NCI-H2171 treated with DMSO at 0.1 percent for 48 hours (cell line): ENCODE results near the gene RPLP1.
"Not testable (repeated sequence)": the region's sequence is repeated elsewhere in the genome, so short reads cannot be mapped to it uniquely, and the experiment has no call there.

ENCODE experiments used
- DNase-seq: peaks from one replicate; lab custom pipeline; 2025; lab: John Stamatoyannopoulos, UW

RPLP1 gene

DNA sequence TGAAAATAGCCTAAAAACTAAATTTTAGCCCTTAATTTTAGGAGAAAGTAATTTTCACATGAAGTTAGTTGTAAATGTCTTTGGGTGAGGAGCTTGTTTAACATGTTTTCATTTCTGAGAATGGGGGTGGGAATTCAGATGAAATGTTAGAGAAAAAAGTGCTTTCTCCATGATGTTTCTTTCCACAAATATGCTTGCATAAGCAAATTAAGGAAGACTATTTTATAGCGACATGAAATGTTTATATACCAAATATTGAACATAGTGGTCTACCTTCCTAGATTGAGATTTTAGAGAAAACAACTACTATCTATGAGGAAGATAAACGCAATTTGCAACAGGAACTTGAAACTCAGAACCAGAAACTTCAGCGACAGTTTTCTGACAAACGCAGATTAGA is 13.0 kb upstream of the RPLP1 start:
- DNase-seq: no peak

DNA sequence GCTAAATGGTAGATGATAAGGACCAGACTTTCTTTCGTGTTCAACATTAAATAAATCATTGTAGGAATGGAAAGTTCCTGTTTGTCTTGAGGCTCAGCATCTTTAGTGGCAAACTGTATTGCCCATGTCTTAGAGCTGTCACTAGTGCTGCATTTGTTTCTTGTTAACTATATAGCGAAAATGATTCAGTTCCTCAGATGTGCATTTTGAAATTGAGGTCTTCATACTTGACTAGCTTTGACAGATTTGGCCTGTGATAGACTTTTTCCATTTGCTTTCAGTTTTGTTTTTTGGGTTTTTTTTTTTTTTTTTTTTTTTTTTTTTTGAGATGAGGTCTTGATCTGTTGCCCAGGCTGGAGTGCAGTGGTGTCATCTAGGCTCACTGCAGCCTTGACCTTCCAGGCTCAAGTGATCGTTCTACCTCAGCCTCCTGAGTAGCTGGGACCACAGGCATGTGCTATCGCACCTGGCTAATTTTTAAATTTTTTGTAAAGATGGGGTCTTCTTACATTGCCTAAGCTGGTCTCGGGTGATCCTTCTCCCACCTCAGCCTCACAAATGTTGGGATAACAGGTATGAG is 9.5 kb upstream of the RPLP1 start:
- DNase-seq: no peak

DNA sequence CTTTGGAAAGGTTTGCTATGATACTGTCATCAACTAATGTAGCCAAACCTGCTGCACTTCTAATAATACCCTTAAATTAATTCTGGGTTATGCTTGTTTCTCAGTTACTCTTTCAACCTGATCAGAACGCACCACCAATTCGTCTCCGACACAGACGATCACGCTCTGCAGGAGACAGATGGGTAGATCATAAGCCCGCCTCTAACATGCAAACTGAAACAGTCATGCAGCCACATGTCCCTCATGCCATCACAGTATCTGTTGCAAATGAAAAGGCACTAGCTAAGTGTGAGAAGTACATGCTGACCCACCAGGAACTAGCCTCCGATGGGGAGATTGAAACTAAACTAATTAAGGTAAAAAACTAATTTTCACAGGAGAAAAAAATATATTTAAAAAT is 7.9 kb upstream of the RPLP1 start:
- DNase-seq: no peak

DNA sequence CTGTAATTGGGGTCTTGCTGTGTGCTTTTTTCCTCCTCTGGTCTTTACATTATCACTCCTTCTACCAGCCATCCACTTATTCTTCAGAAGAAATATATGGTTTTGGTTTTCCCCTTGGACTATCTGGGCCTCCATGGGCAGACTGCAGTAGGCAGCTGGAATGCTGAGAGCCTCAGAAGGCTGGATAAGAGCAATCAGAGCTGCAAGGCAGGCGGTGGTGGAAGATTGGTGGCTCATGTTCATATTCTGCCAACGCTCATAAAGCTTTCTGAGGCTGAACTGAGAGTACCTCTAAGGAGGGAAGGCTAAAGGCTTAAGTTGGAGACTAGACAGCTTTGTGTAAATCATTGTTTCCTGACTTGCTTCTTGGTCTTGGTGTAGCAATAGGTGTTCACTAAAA is 5.7 kb upstream of the RPLP1 start:
- DNase-seq: no peak

DNA sequence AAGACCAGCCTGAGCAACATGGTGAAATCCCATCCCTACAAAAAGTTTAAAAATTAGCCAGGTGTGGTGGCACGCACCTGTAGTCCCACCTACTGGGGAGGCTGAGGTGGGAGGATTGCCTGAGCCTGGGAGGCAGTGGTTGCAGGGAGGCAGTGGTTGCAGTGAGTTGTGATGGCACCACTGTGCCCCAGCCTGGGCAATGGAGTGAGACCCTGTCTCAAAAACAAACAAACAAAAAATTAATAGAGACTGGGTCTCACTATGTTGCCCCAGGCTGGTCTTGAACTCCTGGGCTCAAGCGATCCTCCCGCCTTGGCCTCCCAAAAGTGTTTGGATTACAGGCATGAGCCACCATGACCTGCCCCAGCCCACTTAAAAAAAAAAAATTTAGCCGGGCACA is 2.4 kb upstream of the RPLP1 start:
- DNase-seq: not testable (repeated sequence)

DNA sequence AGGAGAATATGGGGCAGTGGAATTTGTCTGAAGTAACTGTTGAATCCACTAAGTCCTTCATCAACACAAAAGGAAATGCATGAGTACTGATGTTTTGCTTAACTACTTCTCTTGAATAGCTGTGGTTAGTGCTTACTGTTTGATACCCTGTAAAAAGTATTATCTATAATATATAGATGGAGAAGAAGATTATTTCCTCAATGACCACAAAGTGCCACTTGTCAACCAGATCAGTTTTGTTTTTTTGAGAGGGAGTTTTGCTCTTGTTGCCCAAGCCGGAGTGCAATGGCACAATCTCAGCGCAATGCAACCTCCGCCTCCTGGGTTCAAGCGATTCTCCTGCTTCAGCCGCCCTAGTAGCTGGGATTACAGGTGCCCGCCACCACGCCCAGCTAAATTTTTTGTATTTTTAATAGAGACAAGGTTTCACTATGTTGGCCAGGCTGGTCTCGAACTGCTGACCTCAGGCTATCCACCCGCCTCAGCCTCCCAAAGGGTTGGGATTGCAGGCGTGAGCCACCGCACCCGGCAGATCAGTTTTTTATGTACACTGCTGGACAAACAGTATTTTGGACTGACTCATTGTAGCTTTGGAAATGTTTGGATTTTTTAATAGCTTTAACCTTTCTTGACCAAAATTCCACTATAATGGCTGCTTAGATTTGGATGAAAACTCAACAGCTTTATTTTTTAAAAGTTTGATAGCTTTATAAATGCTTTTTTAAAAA is 1.5 kb upstream of the RPLP1 start:
- DNase-seq: no peak

DNA sequence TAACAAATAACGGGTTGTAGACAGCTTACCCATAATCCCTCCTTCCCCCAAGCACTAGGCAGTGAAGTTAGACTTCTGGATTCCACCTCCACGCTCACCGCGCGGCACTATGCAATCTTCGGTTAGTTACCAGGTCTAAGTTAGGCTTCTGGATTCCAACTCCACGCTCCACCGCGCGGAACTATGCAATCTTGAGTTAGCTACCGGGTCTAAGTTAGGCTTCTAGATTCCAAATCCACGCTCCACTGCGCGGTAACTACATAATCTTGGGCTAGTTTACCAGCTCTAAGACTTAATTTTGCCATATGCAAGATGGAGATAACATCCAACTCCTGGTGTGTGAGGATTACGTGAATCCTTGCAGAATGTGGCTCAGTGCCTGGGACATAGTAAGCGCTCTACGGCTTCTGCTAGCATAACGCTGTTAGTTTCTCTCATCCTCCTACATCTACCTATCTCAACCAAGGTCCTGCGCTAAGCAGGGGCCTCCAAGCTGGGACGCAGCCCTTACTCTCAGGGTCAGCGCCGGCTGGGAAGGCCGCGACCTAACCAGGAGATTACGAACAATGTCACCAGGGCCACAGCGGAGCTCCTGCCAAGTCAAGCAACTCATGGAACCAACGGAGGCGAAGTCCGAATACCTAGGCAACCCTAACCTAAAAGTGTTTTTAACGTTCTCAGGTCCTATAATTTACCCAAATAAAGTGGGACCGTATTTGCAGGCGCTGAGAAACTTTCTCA is 497 bp upstream of the RPLP1 start:
- no peak for DNase-seq

DNA sequence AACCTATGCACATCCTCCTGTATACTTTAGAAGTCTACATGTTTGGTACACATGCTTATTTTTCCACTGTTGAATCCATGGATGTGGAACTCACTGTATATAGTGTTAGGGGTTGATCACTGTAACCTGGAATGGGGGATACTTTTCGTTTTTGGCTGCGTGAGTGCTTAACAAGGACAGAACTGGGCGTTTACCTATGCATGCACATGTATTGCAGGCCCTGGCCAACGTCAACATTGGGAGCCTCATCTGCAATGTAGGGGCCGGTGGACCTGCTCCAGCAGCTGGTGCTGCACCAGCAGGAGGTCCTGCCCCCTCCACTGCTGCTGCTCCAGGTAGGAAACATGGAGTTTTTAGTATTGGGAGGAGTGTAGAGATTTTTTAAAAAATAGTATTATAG is 2.3 kb downstream of the RPLP1 start:
- DNase-seq: no peak

DNA sequence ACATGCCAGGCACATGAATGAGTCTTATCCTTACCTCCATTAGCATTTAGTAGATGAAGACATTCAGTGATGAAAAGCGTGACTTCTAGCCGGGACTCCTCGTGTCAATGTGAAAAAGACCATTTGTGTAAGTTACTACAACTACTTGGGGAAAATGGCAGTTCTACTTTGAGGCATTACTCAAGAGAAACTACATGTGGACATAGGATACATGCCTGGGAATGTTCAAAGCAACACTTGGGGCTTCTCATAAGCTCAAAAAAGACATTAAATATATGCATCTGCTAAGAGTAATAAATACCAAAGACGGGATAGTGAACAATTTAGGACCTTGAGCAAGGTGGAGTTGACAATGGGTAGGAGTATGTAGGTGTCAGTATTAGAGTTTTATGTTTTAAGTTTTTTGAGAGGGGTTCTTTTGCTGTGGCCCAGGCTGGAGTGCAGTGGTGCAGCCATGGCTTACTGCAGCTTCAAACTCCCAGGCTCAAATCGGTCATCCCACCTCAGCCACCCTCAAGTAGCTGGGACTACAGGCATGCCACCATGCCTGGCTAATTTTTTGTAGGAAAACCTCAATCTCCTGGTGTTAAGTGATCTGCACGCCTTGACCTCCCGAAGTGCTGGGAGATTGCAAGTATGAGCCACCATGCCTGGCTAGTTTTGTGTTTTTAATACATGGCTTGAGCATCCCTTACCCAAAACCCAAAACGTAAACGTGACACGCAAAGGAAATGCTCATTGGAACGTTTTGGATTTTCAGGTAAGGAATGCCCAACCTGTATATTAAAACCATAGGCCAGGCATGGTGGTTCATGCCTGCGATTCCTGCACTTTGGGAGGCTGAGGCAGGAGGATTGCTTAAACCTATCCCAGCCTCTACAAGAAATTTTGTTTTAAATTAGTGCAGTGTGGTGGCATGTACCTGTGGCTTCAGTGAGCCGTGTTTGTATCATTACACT is 3.9 kb downstream of the RPLP1 start:
- DNase-seq: no peak

DNA sequence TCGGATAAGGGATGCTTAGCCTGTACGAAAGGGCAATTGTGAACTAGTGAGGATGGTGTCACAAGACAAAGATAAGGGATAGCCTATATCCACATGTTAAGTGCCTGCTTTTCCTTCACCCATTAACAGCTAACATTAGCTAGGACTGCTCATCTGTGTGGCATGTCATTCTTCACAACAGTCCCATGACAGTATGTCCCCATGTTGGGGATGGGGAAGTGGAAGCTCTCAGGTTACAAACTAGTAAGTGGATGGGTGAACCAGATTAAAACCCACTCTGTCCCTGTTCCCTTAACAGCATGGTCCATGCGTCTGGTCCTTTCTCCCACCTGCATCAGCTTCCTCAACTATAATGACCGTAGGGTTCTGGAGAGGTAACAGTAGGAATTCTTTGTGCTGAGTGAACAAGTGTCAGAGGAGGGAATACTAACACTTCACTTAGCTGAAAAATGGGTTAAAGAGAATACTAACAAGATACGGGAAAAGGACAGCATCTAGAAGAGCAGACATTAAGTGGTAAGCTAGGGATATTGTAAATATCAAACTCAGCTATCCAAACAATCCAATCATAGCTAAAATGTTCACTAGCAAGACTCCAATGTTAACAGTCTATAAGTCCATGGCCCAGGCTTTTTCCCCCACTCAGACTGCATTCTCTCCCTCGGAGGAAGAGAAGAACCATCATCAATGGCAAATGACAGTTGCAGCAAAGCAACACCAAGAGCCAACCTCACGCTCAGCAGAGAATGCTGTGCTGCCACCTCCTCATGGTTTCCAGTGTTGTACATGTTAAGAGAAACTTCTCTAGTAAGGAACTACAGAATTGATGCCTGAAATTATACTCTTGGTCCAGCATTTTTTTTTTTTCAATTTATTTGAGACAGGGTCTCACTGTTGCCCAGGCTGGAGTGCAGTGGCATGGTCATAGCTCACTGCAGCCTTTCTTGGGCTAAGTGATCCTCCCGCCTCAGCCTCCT is 5.0 kb downstream of the RPLP1 start:
- no peak for DNase-seq

DNA sequence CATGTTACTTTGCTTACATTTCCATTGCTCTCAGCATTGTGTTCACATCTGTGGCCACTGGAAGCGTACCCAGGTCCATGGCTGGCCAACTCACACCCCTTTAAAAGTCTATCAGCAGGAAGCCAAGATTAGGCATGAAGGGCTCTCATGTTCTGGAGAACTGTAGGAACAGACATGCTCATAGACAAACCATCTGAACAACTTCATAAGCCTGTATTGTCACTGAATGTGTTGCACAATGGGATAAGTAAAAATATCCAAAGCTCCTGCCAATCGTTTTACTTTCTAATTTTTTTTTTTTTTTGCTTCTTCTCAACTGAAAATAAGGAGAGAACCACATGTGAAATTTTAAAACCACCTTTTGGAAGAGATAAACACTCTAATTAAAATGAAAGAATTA is 6.4 kb downstream of the RPLP1 start:
- no peak for DNase-seq

DNA sequence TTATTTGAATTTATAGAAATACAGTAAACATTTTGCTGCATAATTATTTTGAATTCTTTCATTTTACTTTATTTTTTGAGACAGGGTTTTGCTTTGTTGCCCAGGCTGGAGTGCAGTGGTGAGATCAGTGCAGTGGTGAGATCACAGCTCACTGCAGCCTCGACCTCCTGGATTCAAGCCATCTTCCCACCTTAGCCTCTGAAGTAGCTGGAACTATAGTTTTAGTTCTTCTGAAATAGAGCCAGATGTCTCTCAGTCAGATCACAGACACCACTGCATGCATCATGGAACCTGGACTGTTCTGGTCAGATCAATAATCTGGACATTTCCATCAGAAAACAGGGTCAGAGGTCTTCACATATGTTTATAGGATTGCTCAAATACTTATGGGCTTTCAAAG is 7.9 kb downstream of the RPLP1 start:
- DNase-seq: no peak

DNA sequence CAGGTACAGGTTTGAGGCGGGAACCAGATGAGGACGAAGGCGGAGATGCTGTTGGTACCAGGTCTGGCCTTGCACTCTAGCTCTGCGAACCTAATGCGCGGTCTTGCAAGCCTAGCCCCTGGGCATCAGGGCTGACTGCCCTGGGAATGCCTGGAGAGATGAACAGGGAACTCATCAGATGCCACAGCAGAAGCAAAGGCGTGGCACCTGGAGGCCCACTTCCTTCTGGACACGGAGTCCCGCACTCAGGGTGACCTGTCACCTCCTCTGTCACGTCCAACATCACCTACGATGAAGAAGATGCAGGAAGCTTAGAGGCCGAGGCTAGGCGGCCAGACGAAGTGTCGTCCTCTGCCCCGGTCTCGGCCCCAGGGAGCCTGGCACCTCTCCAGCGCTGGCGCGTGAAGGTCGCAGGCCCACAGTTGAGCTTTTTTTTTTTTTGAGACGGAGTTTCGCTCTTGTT is 9.4 kb downstream of the RPLP1 start:
- DNase-seq: no peak

DNA sequence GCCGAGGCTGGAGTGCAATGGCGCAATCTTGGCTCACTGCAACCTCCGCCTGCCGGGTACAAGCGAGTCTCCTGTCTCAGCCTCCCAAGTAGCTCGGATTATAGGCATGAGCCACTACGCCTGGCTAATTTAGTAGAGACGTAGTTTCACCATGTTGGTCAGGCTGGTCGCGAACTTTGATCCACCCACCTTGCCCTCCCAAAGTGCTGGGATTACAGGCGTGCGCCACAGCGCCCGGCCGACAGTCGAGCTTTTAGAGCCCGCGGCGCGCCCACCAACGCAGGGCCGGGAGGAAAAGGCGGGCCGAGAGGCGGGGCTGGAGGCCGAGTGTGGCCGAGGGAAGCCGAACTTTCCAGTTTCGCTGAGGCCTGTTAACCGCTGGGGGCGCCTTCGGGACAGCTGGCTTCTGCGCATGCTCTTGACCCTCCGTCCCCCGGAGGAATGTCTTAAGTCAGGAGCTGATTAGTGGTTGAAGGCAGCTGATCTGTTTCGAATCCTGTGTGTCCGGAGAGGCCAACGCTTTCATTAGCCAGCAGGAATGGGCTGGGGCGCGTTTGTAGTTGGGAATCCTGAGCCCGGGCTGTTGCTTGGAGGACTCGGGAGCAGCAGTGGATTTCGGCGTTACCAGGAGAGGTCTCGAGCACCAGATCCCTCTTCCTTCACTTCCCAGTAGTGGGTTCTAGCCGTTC is 10.0 kb downstream of the RPLP1 start:
- peak; percentile 94 for DNase-seq

DNA sequence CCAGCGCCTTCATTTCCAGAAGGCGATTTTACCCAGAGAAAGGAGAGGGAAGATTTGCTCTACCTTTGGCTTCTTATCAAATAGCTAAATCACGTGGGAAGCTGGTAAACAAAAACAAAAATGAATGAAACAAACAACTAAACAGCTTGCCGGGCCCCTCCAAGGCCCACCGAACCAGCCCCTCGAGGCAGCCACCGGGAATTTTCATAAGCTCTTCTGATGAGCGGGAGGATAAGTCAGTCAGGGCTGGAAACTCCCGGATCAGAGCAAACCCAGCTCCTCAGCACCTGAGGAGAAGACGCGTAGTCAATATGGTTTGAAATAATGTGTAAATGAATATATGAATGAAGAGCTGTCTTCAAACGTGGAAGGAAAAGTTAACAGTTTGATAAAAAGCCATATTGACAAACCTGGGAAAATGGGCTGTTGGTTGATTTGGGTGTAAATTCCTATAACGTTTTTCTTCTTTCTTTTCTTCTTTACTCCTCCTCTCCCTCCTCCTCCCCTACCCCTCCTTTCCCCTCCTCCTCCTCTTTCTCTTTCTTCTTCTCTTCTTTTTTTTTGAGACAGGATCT is 10.7 kb downstream of the RPLP1 start:
- DNase-seq: no peak

DNA sequence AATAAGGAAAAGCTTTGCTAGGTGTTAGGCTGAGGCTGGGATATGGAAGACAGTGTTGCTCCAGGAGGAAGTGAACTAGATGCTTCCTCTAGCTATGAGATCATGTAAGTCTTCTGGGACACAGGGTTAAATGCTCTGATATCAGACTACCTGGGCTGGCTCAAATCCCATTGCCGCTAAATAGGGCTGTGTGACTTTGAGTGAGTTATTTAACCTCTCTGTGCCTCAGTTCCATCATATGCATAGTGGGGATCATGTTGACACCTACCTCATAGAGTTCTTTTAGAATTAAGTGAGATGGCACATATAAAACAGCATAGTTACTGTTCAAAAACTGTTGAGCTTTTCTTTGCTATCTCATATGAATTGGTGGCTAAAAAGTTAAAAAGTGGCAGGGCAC is 12.6 kb downstream of the RPLP1 start:
- DNase-seq: no peak

DNA sequence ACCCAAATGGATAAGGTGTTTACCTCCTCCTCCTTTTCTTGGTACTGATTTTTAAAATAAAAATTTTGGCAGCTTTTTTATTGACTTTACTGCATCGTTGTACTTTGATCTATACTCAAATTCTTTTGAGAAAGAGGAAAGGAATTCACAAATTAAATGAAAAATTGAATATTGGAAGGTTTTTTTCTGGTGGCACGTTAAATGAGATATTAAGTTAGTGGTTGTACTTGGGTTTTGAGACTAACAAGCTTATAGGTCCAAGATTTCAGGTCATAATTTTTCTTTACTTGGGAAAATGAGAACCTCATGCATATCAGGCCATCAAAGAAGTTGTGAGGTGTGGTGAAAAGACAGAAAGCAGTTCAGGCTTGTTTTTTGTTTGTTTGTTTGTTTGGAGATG is 14.1 kb downstream of the RPLP1 start:
- DNase-seq: no peak

DNA sequence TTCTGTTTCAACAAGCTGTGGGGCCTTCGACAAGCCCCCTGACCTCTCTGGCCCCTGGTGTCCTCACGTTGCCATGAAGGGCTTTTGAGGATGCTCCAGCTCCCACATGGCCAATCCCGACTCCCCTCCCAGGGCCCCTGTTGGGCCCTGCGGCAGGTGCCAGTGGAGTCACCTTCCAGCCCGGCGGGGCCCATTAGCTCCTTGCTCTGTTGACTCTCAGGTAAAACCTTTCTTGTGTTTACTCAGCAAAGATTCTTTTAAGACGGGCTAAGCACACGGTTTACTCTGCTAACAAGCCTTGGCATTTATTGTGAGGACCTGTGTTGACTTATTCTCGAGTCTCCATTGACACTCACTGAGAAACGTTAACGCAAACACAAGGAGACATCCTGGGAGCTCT is 15.0 kb downstream of the RPLP1 start:
- DNase-seq: peak; percentile 15

DNA sequence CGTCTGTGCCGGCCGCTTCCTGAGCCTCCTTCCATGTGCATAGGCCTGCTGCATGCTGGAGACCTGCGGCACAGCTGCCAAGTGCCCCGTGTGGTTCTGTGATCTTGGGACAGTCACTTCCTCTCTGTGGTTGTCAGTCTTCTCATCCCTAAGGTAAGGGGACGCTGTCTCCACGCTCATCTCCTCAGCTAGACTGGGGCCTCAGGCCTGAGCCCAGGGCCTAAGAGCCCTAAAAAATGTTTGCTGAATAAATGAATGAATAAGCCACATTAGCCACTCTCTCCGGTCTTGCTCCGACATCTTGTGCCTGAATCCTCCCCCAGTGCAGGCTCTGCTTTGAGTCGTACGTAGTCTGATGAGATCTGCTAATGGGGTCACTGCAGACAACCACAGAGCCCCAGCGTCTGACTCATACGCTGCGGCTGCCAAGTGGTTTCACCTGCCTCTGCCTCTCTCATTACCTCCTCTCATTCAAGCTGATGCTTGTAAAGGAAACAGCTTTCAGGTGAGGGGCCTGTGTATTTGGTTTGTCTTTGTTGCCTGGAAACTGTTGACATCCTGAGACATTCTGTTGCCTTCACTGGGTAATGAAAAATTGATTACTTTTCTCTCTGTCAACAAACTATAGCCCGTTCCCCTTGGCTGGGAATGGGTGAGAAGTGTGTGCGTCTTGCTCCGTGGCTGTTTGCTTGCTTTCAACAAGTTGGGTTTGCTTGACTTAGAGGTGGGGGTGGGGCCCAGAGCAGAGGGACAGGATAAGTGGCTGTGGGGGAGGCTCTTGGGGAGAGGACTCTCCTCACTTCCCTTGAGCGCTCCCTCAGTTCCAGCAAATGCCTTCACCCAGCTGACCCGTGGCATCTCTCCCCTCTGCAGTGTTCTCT is 15.9 kb downstream of the RPLP1 start:
- peak; percentile 87 for DNase-seq
